H1 (cell line): ENCODE data around the gene MMP15. TPM values are rescaled to one million over a fixed set of nuclear protein-coding genes. Genes with fewer than 3 reads are reported as not detected.

Experiments used
- CTCF ChIA-PET: fragments of 300-600 bp; sonication (Branson Sonifier 250); formaldehyde crosslinking; loops from one replicate; lab custom pipeline; 2021; ENCODE audit not compliant: partially characterized antibody; lab: Charles Lee
- POLR2A ChIA-PET: fragments of 300-600 bp; sonication (Branson Sonifier 250); formaldehyde crosslinking; loops from one replicate; lab custom pipeline; 2021; ENCODE audit warnings: inconsistent platforms; ENCODE audit not compliant: partially characterized antibody; lab: Charles Lee
- DNase-seq, 2 experiments: peaks; one replicate each; pipeline versions ENCODE4 v3.0.0 to v3.0.0-alpha.2; 2010 to 2022; ENCODE audit warnings: low spot score in 2 of 2, low read depth in 1 of 2, mixed read lengths in 1 of 2
- FAIRE-seq: peaks from 2 replicates; lab custom pipeline; 2011; peaks lifted over from hg19 to GRCh38; lab: Jason Lieb, UNC
- H2AFZ ChIP-seq: 2 replicates; pipeline ENCODE4 v1.8.1; 2012; ENCODE audit warnings: low read length, inconsistent platforms
- H2AK5ac ChIP-seq: 2 replicates; pipeline ENCODE4 v1.6.1; 2013; ENCODE audit warnings: low read depth, low read length
- H2BK120ac ChIP-seq: replicated peaks from 2 replicates; pipeline ENCODE3; 2013; ENCODE audit warnings: low read depth, low read length, inconsistent platforms
- H2BK12ac ChIP-seq: 2 replicates; pipeline ENCODE4 v1.6.1; 2013; ENCODE audit warnings: low read depth, low read length
- H2BK15ac ChIP-seq: 2 replicates; pipeline ENCODE4 v1.6.1; 2013; ENCODE audit warnings: low read length
- H2BK20ac ChIP-seq: 2 replicates; pipeline ENCODE4 v1.6.1; 2013; ENCODE audit warnings: low read length
- H2BK5ac ChIP-seq: 2 replicates; pipeline ENCODE4 v1.6.1; 2013; ENCODE audit warnings: low read depth, low read length
- H3K14ac ChIP-seq: 2 replicates; pipeline ENCODE4 v1.6.1; 2013; ENCODE audit warnings: inconsistent platforms; ENCODE audit not compliant: insufficient read length
- H3K18ac ChIP-seq: 2 replicates; pipeline ENCODE4 v1.6.1; 2013; ENCODE audit warnings: low read length; ENCODE audit errors: extremely low read depth
- H3K23ac ChIP-seq: 2 replicates; pipeline ENCODE4 v1.6.1; 2013; ENCODE audit warnings: inconsistent platforms; ENCODE audit not compliant: insufficient read length
- H3K23me2 ChIP-seq: 2 replicates; pipeline ENCODE4 v1.6.1; 2013; ENCODE audit warnings: low read depth, low read length
- H3K27ac ChIP-seq: 2 replicates; pipeline ENCODE4 v1.6.1; 2011; ENCODE audit warnings: low read depth, low read length, inconsistent platforms
- H3K27me3 ChIP-seq, 4 experiments: replicated peaks in 1 of 4; 1 replicate in 1 of 4; 2 replicates in 3 of 4; pipeline versions ENCODE4 v1.6.1 to v1.8.1; 2011 to 2013; ENCODE audit warnings: low read length in 3 of 4, mild to moderate bottlenecking in 3 of 4, inconsistent platforms in 2 of 4, mixed read lengths in 2 of 4, moderate library complexity in 1 of 4; ENCODE audit not compliant: control insufficient read depth in 3 of 4, insufficient read depth in 3 of 4; ENCODE audit errors: extremely low read depth in 1 of 4
- H3K36me3 ChIP-seq, 4 experiments: 2 replicates each; pipeline versions ENCODE4 v1.6.1 to v1.8.1; 2011 to 2013; ENCODE audit warnings: mild to moderate bottlenecking in 4 of 4, low read length in 3 of 4, moderate library complexity in 2 of 4, control low read depth in 1 of 4, inconsistent platforms in 1 of 4; ENCODE audit not compliant: insufficient read depth in 4 of 4, control insufficient read depth in 2 of 4
- H3K4ac ChIP-seq: replicated peaks from 2 replicates; pipeline ENCODE3; 2013; ENCODE audit warnings: low read length, low read depth, mixed read lengths, inconsistent platforms; ENCODE audit not compliant: insufficient read length
- H3K4me1 ChIP-seq, 4 experiments: replicated peaks in 1 of 4; 1 replicate in 1 of 4; 2 replicates in 3 of 4; pipeline versions ENCODE4 v1.6.1 to v1.8.1; 2011 to 2013; ENCODE audit warnings: low read length in 3 of 4, inconsistent platforms in 2 of 4, mixed read lengths in 1 of 4; ENCODE audit not compliant: insufficient read depth in 4 of 4, control insufficient read depth in 3 of 4
- H3K4me2 ChIP-seq, 2 experiments: 2 replicates each; pipeline versions ENCODE4 v1.6.1 to v1.8.1; 2011 to 2013; ENCODE audit warnings: low read depth in 2 of 2, low read length in 2 of 2, control low read depth in 1 of 2, inconsistent platforms in 1 of 2, mild to moderate bottlenecking in 1 of 2; ENCODE audit not compliant: insufficient read depth in 1 of 2
- H3K4me3 ChIP-seq, 4 experiments: fragments of 200-600, 300-600 bp in 1 of 4; sonication (generic), shearing (Covaris generic), sonication (Bioruptor Twin) in 1 of 4; 2 replicates each; pipeline versions ENCODE4 v1.5.1 to v1.8.1; 2011 to 2016; ENCODE audit warnings: low read length in 4 of 4, low read depth in 3 of 4, control low read depth in 2 of 4, inconsistent platforms in 2 of 4, mild to moderate bottlenecking in 2 of 4, mixed read lengths in 1 of 4, moderate library complexity in 1 of 4; ENCODE audit not compliant: insufficient read depth in 2 of 4; ENCODE audit errors: extremely low read depth in 1 of 4
- H3K56ac ChIP-seq: replicated peaks from 2 replicates; pipeline ENCODE3; 2013; ENCODE audit warnings: low read depth, mild to moderate bottlenecking, mixed read lengths, low read length, inconsistent platforms; ENCODE audit not compliant: insufficient read length
- H3K79me1 ChIP-seq: 2 replicates; pipeline ENCODE4 v1.6.1; 2013; ENCODE audit warnings: low read depth, low read length, control low read depth
- H3K79me2 ChIP-seq, 2 experiments: 2 replicates each; pipeline versions ENCODE4 v1.6.1 to v1.8.1; 2012 to 2013; ENCODE audit warnings: low read length in 2 of 2, mild to moderate bottlenecking in 2 of 2, inconsistent platforms in 1 of 2; ENCODE audit not compliant: insufficient read depth in 2 of 2, control insufficient read depth in 1 of 2
- H3K9ac ChIP-seq, 4 experiments: replicated peaks in 1 of 4; 1 replicate in 1 of 4; 2 replicates in 3 of 4; pipeline versions ENCODE4 v1.6.1 to v1.8.1; 2011 to 2013; ENCODE audit warnings: low read depth in 3 of 4, low read length in 3 of 4, control low read depth in 2 of 4, mild to moderate bottlenecking in 2 of 4, moderate library complexity in 2 of 4, inconsistent platforms in 1 of 4; ENCODE audit errors: extremely low read depth in 1 of 4
- H3K9me3 ChIP-seq, 2 experiments: 2 replicates each; pipeline versions ENCODE4 v1.6.1 to v1.8.1; 2012 to 2013; ENCODE audit warnings: mild to moderate bottlenecking in 2 of 2, moderate library complexity in 2 of 2, control low read depth in 1 of 2, inconsistent platforms in 1 of 2, low read depth in 1 of 2, low read length in 1 of 2, mixed read lengths in 1 of 2; ENCODE audit not compliant: insufficient read depth in 2 of 2
- H4K20me1 ChIP-seq, 2 experiments: replicated peaks in 1 of 2; 2 replicates each; pipeline versions ENCODE3 to v1.8.1; 2011 to 2013; ENCODE audit warnings: inconsistent platforms in 2 of 2, low read length in 2 of 2, mild to moderate bottlenecking in 1 of 2; ENCODE audit not compliant: insufficient read depth in 2 of 2, control insufficient read depth in 1 of 2
- H4K5ac ChIP-seq: 2 replicates; pipeline ENCODE4 v1.6.1; 2013; ENCODE audit warnings: low read length, low read depth, mixed read lengths, inconsistent platforms; ENCODE audit not compliant: insufficient read length
- H4K8ac ChIP-seq: 2 replicates; pipeline ENCODE4 v1.8.0; 2013; ENCODE audit warnings: mild to moderate bottlenecking, moderate library complexity, low read length, inconsistent platforms; ENCODE audit not compliant: insufficient read depth; ENCODE audit errors: extremely low read depth
- H4K91ac ChIP-seq: replicated peaks from 2 replicates; pipeline ENCODE3; 2013; ENCODE audit warnings: low read length, mixed read lengths, inconsistent platforms; ENCODE audit not compliant: insufficient read length
- CBX5 ChIP-seq: fragments of 300-800, 300-1000 bp; sonication (generic); IDR thresholded peaks from 2 replicates; pipeline ENCODE4 v1.7.1; 2016; ENCODE audit warnings: antibody characterized with exemption, low read length, low read depth
- EZH2 ChIP-seq: fragments of 200-600 bp; sonication (generic); IDR thresholded peaks from 2 replicates; pipeline ENCODE4 v1.7.1; 2012; ENCODE audit warnings: low read depth, mild to moderate bottlenecking, moderate library complexity, low read length, inconsistent platforms; ENCODE audit not compliant: severe bottlenecking
- GTF2F1 ChIP-seq: IDR thresholded peaks from 2 replicates; pipeline ENCODE4 v1.6.1; 2012; ENCODE audit warnings: low read depth, low read length, improper control_type of control experiment, borderline replicate concordance
- TAF7 ChIP-seq: optimal IDR thresholded peaks from 2 replicates; pipeline ENCODE3; 2011; ENCODE audit warnings: low read depth, mild to moderate bottlenecking, inconsistent platforms, low read length, moderate library complexity, borderline replicate concordance
- WGBS, 2 experiments: shearing (Covaris generic) in 1 of 2; methylation state at CpG; one replicate each; pipeline versions ENCODE4 v1.1.6 to v1.1.7; 2013 to 2015; ENCODE audit warnings: low lambda C conversion rate in 2 of 2, mixed read lengths in 2 of 2, inconsistent platforms in 1 of 2, low coverage in 1 of 2, missing lambda C conversion rate in 1 of 2; ENCODE audit not compliant: insufficient replicate concordance in 2 of 2, insufficient coverage in 1 of 2, insufficient read length in 1 of 2; ENCODE audit errors: extremely low coverage in 1 of 2, missing lambda C conversion rate in 1 of 2; 5-methylcytosine and 5-hydroxymethylcytosine counted together
- polyA plus RNA-seq, 7 experiments: library from polyadenylated mRNA; depleted of rRNA in 3 of 7; stranded (reverse) in 5 of 7; unstranded in 2 of 7; fragments of >200 nt in 5 of 7; fragments of 200-250 nt in 2 of 7; gene quantifications; 1 replicate in 5 of 7; 2 replicates in 1 of 7; 4 replicates in 1 of 7; pipeline versions ENCODE4 v1.2.1 to v1.2.3, GENCODE V29; 2011 to 2013; ENCODE audit warnings: missing spikeins in 2 of 7, mixed read lengths in 2 of 7
- total RNA-seq: library from RNA; stranded (reverse); fragmentation: NEBNext Ultra II Directional; extraction: Animal tissue kit (Norgen Biotek cat#: 25700); gene quantifications from 2 replicates; pipeline ENCODE4 v1.2.1, GENCODE V29; 2021

MMP15 gene
- total and polyA plus RNA-seq, 2 of the 8 experiments (the other 6 are each of a cell fraction or from before 2014, with no cell fraction given), result 38.5 to 42.2 TPM

DNA sequence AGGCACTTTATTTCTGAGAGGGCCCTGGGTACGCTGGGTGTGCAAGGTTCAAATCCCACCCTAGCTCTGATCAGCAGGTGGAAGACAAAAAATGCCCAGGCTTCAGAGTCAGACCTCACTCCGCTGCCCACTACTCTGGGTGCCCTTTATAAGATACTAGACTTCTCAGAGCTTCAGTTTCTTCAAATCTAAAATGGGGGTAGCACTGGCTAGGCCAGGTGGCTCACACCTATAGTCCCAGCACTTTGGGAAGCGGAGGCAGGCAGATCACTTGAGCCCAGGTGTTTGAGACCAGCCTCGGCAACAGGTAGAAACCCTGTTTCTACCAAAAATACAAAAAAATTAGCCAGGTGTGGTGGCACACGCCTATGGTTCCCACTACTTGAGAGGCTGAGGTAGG lies 22.6 kb upstream of the MMP15 start:
- DNase-seq (no peak), FAIRE-seq (no peak)
- H3K18ac ChIP-seq, result no peak overlapping the region
- H3K56ac ChIP-seq, result no peak overlapping the region
- TF ChIP-seq EZH2, result no peak
- TF ChIP-seq GTF2F1, result no peak
- TF ChIP-seq TAF7, result no peak
- no peak for TF ChIP-seq CBX5
- H3K36me3 ChIP-seq, result peaks cover 0 to 15% (median 8%) of the 10 kb centered on the region in 4 experiments; a peak in 5 of 8 replicates
- no peak overlapping the region for H4K5ac ChIP-seq
- no peak overlapping the region for H3K4me2 ChIP-seq
- H3K23me2 ChIP-seq, result peaks cover 7% of the 10 kb centered on the region
- WGBS, 2 experiments, result 94% methylated on average over 5 of the region's 5 CpGs; no CpG with 5 or more reads in 1 of the 2 experiments
- H3K4me1 ChIP-seq, result peaks cover 5 to 8% (median 7%) of the 10 kb centered on the region in 4 experiments; a peak in 6 of 7 replicates
- H3K9ac ChIP-seq, result no peak overlapping the region
- H3K27ac ChIP-seq, result no peak overlapping the region
- H2BK5ac ChIP-seq, result no peak overlapping the region
- no peak overlapping the region for H3K4ac ChIP-seq
- H3K79me2 ChIP-seq, result peaks cover 0 to 3% of the 10 kb centered on the region in 2 experiments; a peak in 1 of 4 replicates
- no peak overlapping the region for H4K8ac ChIP-seq
- H2BK12ac ChIP-seq, result no peak overlapping the region
- H3K27me3 ChIP-seq, result peaks cover 0 to 3% (median 0%) of the 10 kb centered on the region in 4 experiments; a peak in 2 of 7 replicates
- no peak overlapping the region for H2AK5ac ChIP-seq
- H3K14ac ChIP-seq, result no peak overlapping the region
- no peak overlapping the region for H2AFZ ChIP-seq
- no peak overlapping the region for H2BK15ac ChIP-seq
- CTCF ChIA-PET, result interaction anchor here (0.7 to 26.3 kb wide), 3 partner anchors 88 to 280 kb away, joined by 3 to 305 read pairs (median 3); no protein-coding TSS in a partner anchor
- H4K91ac ChIP-seq, result no peak overlapping the region
- H3K23ac ChIP-seq, result no peak overlapping the region
- no peak overlapping the region for H2BK120ac ChIP-seq
- H3K9me3 ChIP-seq, result no peaks in the 10 kb centered on the region
- no peak overlapping the region for H3K4me3 ChIP-seq
- POLR2A ChIA-PET, result interaction anchor here (1.6 kb wide), 1 partner anchor 23 kb away, joined by 5 read pairs; the partner anchor contains the start of gene MMP15
- H2BK20ac ChIP-seq, result no peak overlapping the region
- H4K20me1 ChIP-seq, result peaks cover 0 to 1% of the 10 kb centered on the region in 2 experiments
- H3K79me1 ChIP-seq, result no peaks in the 10 kb centered on the region
